ENCODE measurements around the gene ANXA11.
"Not testable (repeated sequence)": the region's sequence is repeated elsewhere in the genome, so short reads cannot be mapped to it uniquely, and the experiment has no call there.

ANXA11 gene

DNA sequence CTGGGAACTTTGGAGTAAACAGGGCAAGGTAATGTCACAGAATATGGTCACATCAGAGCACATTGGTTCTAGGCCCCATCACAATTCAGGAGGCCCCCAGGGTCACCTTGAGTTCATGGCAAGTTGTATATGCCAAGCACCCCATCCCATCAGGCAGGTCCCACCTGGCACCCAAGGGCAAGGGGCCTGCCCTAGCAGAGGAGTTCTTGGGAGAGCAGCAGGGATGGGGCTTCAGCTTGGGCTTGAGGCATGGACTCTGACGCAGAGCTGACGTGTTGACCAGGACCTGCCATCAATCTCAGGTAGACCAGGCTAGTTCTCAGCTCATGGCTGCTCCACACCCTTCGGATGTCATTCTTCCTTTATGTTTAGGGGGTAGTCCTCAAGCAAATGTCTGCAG is 51.9 kb downstream of the ANXA11 start:
- no peak for DNase-seq
- no peaks in the 10 kb centered on the region for H3K9me3 ChIP-seq
- H3K36me3 ChIP-seq, result no peaks in the 10 kb centered on the region
- TF ChIP-seq, protein P1, sequence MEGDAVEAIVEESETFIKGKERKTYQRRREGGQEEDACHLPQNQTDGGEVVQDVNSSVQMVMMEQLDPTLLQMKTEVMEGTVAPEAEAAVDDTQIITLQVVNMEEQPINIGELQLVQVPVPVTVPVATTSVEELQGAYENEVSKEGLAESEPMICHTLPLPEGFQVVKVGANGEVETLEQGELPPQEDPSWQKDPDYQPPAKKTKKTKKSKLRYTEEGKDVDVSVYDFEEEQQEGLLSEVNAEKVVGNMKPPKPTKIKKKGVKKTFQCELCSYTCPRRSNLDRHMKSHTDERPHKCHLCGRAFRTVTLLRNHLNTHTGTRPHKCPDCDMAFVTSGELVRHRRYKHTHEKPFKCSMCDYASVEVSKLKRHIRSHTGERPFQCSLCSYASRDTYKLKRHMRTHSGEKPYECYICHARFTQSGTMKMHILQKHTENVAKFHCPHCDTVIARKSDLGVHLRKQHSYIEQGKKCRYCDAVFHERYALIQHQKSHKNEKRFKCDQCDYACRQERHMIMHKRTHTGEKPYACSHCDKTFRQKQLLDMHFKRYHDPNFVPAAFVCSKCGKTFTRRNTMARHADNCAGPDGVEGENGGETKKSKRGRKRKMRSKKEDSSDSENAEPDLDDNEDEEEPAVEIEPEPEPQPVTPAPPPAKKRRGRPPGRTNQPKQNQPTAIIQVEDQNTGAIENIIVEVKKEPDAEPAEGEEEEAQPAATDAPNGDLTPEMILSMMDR (IDR thresholded peaks at IDR 0.05; ENCODE audit: low read depth, low read length), result no peak
- H3K4me3 ChIP-seq (ENCODE audit: low read depth, low read length), result no peak overlapping the region
- H3K27me3 ChIP-seq, result no peaks in the 10 kb centered on the region
- peaks cover 5% of the 10 kb centered on the region for H3K4me1 ChIP-seq

DNA sequence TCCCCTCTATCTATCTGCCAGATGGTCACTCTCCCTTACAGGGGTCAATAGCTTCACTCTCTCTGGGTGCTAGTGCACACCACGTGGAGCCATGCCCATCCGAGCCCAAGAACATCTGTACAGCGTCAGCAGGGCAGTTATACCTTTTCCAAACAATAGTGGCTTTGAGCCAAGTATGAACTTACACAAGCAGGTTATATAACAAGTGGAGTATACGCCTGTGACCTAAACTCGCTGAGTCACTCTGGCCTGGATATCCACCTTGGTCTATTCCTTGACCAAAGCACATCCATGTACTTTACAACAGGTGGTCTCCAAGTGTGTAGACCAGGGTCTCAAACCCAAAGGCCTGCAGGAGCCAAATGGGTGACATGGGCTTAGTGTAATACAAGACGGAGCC is 52.5 kb downstream of the ANXA11 start:
- no peak overlapping the region for H3K4me3 ChIP-seq (ENCODE audit: low read depth, low read length)
- TF ChIP-seq, protein P1 (IDR thresholded peaks at IDR 0.05; ENCODE audit: low read depth, low read length), result no peak
- H3K36me3 ChIP-seq, result no peaks in the 10 kb centered on the region
- no peaks in the 10 kb centered on the region for H3K4me1 ChIP-seq
- H3K27me3 ChIP-seq, result no peaks in the 10 kb centered on the region
- H3K9me3 ChIP-seq, result no peaks in the 10 kb centered on the region
- DNase-seq, result no peak

DNA sequence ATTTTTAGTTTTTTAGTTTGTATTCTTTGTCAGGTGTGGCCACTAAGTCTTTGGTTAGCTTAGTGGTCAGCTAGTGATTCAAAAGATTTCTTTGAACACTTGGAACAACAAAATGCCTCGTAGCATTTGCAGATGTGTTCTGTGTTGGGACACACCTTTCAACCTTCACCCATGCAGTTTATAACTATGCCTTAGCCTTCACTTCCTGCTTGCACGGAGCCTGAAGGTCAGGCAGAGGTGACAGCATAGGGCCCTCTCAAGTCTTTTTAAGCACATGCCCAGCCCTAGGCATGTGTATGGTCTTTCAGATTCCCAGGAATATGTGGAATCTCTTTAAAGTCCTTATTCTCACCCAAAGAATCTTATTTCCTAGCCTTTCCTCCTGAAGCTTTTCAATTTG is 55.2 kb downstream of the ANXA11 start:
- TF ChIP-seq, protein P1 (IDR thresholded peaks at IDR 0.05; ENCODE audit: low read depth, low read length), result no peak
- H3K9me3 ChIP-seq, result no peaks in the 10 kb centered on the region
- H3K4me1 ChIP-seq, result no peaks in the 10 kb centered on the region
- no peak overlapping the region for H3K4me3 ChIP-seq (ENCODE audit: low read depth, low read length)
- no peaks in the 10 kb centered on the region for H3K27me3 ChIP-seq
- no peaks in the 10 kb centered on the region for H3K36me3 ChIP-seq
- DNase-seq, result no peak

DNA sequence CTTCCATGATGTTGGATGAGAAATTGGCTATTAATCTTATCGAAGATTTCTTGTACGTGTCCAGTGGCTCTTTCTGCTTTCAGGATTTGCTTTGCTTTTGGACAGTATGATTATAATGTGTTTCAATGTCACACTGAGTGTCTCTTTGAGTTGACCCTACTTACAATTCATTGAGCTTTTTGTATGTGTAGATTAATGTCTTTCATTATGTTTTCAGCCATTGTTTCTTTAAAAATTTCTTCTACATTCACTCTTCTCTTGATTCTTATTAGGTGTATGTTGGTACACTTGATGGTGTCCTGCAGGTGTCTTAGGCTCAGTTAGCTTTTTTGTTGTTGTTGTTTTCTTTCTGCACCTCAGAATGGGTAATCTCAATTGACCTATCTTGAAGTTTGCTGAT is 56.2 kb downstream of the ANXA11 start:
- no peak for DNase-seq
- H3K36me3 ChIP-seq, result no peaks in the 10 kb centered on the region
- no peaks in the 10 kb centered on the region for H3K9me3 ChIP-seq
- H3K4me1 ChIP-seq, result no peaks in the 10 kb centered on the region
- H3K27me3 ChIP-seq, result no peaks in the 10 kb centered on the region
- no peak overlapping the region for H3K4me3 ChIP-seq (ENCODE audit: low read depth, low read length)
- TF ChIP-seq, protein P1 (IDR thresholded peaks at IDR 0.05; ENCODE audit: low read depth, low read length), result no peak

DNA sequence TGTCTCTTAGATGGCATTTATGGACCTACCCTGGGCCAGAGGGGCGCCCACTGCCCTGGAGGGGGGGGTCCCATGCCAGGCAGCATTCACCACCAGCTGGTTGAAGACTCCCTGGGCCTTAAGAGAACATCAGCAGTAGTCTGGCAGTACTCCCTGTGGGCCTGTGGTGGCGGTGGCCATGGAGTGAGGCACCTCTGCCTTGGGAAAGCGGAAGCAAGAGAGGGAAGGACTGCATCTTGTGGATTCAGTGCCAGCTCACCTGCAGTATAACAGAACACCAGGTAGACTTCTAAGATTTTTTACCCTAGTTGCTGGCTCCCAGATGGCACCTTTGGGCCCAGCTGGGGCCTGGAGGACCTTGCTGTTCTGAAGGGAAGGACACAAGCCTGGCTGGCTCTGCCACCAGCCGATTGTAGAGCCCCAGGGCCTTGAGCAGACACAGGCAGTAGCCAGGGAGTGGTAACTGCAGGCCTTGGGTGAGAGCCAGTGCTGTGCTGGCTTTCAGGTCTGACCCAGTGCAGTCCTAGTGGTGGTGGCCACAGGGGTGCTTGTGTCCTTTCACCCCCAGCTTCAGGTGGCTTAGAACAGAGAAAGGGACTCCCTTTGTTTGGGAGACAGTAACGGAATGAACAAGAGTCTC is 57.1 kb downstream of the ANXA11 start:
- no peaks in the 10 kb centered on the region for H3K4me1 ChIP-seq
- no peaks in the 10 kb centered on the region for H3K27me3 ChIP-seq
- no peak overlapping the region for H3K4me3 ChIP-seq (ENCODE audit: low read depth, low read length)
- DNase-seq, result no peak
- H3K9me3 ChIP-seq, result no peaks in the 10 kb centered on the region
- H3K36me3 ChIP-seq, result no peaks in the 10 kb centered on the region
- TF ChIP-seq, protein P1 (IDR thresholded peaks at IDR 0.05; ENCODE audit: low read depth, low read length), result no peak

DNA sequence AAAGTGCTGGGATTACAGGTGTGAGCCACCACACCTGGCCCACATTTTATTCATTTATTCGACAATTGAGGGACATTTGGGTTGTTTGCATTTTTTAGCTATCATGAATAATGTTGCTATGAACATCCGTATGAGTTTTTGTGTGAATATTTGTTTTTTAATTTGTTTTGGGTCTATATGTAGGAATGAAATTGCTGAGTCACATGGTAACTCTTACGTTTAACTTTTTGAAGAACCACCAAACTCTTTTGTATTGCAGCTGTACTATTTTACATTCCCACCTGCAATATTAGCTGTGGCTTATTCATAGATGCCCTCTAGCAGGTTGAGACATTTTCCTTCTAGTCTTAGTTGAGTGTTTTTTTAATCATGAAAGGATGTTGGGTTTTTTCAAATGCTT is 58.4 kb downstream of the ANXA11 start:
- TF ChIP-seq, protein P1 (IDR thresholded peaks at IDR 0.05; ENCODE audit: low read depth, low read length), result no peak
- Histone ChIP-seq H3K9me3 (no peaks in the 10 kb centered on the region), H3K36me3 (no peaks in the 10 kb centered on the region), H3K4me3 (ENCODE audit: low read depth, low read length) (no peak overlapping the region), H3K4me1 (no peaks in the 10 kb centered on the region), H3K27me3 (no peaks in the 10 kb centered on the region)
- DNase-seq, result no peak

DNA sequence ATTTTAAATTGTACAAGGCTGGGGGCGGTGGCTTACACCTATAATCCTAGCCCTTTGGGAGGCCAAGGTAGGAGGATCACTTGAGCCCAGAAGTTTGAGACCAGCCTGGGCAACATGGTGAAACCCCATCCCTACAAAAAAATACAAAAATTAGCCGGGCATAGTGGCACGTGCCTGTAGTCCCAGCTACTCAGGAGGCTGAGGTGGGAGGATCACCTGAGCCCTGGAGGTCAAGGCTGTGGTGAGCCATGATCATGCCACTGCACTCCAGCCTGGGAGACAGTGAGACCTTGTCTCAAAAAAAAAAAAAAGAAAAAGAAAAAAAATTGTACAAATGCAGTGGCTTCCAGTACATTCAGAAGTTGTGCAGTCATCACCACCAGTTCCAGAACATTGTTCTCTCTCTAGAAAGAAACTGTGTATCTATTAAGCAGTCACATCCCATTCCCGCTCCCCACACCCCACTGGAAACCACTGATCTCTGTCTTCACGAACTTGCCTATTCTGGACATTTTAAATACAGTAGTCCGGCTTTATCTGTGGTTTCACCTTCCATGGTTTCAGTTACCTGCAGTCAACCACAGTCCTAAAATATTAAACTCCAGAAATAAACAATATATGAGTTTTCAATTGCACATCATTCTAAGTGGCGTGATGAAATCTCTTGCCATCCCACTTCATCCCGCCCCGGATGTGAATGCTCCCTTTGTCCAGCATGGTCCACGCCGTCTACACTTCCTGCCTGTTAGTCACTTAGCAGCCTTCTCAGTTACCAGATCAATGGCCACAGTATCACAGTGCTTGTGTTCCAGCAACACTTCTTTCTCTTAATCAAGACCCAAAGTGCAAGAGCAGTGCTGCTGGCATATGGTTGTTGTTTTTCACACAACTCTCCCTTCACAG is 59.7 kb downstream of the ANXA11 start:
- not testable (repeated sequence) for H3K36me3 ChIP-seq; H3K4me1 ChIP-seq; DNase-seq; H3K9me3 ChIP-seq; H3K4me3 ChIP-seq (ENCODE audit: low read depth, low read length); H3K27me3 ChIP-seq
